ENCODE results near the gene SBF2. TPM values are rescaled to one million over a fixed set of nuclear protein-coding genes. Genes with fewer than 3 reads are reported as not detected.

Gene SBF2
- polyA plus RNA-seq, 1 donor from 2014 or later, result 53.4 TPM

DNA sequence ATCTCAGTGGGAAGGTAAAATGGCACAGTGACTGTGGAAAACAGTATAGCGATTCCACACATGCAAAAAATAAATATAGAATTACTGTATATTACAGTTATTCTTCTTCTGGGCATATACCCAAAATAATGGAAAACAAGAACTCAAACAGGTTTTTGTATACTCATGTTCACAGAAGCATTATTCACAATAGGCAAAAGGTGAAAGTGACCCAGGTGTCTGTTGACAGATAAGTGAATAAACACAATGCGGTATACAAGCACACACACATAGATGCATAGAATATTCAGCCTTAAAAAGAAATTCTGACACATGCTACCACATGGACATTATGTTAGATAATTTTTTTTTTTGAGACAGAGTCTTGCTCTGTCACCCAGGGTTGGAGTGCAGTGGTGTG, 397.1 kb downstream of the SBF2 start:
- TF ChIP-seq, protein P1, sequence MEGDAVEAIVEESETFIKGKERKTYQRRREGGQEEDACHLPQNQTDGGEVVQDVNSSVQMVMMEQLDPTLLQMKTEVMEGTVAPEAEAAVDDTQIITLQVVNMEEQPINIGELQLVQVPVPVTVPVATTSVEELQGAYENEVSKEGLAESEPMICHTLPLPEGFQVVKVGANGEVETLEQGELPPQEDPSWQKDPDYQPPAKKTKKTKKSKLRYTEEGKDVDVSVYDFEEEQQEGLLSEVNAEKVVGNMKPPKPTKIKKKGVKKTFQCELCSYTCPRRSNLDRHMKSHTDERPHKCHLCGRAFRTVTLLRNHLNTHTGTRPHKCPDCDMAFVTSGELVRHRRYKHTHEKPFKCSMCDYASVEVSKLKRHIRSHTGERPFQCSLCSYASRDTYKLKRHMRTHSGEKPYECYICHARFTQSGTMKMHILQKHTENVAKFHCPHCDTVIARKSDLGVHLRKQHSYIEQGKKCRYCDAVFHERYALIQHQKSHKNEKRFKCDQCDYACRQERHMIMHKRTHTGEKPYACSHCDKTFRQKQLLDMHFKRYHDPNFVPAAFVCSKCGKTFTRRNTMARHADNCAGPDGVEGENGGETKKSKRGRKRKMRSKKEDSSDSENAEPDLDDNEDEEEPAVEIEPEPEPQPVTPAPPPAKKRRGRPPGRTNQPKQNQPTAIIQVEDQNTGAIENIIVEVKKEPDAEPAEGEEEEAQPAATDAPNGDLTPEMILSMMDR (IDR thresholded peaks at IDR 0.05; ENCODE audit: poor library complexity, severe bottlenecking), result no peak
- TF ChIP-seq TAF1 (IDR thresholded peaks at IDR 0.05; ENCODE audit: low read depth) (no peak), EP300 (conservative IDR thresholded peaks at IDR 0.05; ENCODE audit: poor library complexity, severe bottlenecking) (no peak), RAD21 (conservative IDR thresholded peaks at IDR 0.05) (no peak)
- Histone ChIP-seq H3K4me3 (ENCODE audit: low read length) (no peak overlapping the region), H3K9me3 (ENCODE audit: low read length) (no peaks in the 10 kb centered on the region), H3F3A (ENCODE audit: insufficient read depth, low read length, poor library complexity, severe bottlenecking) (no peaks in the 10 kb centered on the region), H3K9me2 (ENCODE audit: insufficient read depth, low read length) (no peaks in the 10 kb centered on the region), H3K27me3 (ENCODE audit: insufficient read depth, low read depth, low read length) (no peaks in the 10 kb centered on the region), H3K4me2 (ENCODE audit: low read length) (no peak overlapping the region), H3K79me2 (replicated peaks; ENCODE audit: insufficient read depth, low read length) (no peaks in the 10 kb centered on the region), H3K27ac (ENCODE audit: low read length) (no peak overlapping the region), H2AFZ (ENCODE audit: low read depth, low read length) (no peak overlapping the region), H4K20me1 (ENCODE audit: insufficient read depth) (no peaks in the 10 kb centered on the region), H3K36me3 (ENCODE audit: insufficient read depth, low read length) (peaks cover 3% of the 10 kb centered on the region), H3K9ac (ENCODE audit: low read length) (no peak overlapping the region)

DNA sequence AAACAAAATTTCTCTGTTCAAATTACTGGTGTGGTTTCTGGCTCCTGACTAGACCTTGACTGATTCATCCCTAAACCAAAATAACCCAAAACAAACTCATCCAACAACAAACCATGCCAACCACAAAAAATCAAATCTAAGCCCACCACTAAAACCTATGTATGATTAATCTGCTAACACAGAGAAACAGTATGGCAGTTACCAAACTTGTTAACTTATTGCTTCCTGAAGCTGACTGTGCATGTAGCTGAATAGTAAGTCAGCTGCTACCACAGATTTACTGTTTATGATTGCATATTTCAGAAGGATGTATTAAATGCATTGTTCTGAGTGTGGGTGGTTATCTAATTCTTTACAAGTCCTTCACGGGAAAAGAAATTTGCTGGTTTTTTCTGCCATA, 399.0 kb downstream of the SBF2 start:
- no peak overlapping the region for H3K4me2 ChIP-seq (ENCODE audit: low read length)
- peaks cover 3% of the 10 kb centered on the region for H3K36me3 ChIP-seq (ENCODE audit: insufficient read depth, low read length)

DNA sequence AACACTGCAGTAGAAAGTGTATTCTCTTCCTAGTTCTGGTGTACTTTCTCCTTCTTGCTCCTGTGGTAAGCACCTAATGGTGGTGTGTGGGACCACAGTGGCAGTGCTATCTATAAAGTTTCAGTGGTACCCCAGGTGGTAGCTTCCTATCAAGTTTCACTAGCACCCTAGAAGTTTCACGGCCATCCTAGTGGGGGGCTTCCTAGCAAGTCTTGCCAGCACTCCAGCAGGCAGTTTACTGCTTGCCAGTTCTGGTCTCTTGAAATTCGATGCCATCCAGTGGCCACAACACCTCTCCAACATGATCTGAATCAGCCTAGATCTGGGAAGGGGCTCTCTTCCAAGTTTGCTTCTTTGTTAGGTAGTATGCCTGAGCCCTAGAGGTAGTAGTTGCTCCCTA, 400.5 kb downstream of the SBF2 start:
- Histone ChIP-seq H3K36me3 (ENCODE audit: insufficient read depth, low read length) (peaks cover 3% of the 10 kb centered on the region), H3K9me3 (ENCODE audit: low read length) (no peaks in the 10 kb centered on the region), H3K4me2 (ENCODE audit: low read length) (no peak overlapping the region), H3F3A (ENCODE audit: insufficient read depth, low read length, poor library complexity, severe bottlenecking) (no peaks in the 10 kb centered on the region), H3K4me3 (ENCODE audit: low read length) (no peak overlapping the region), H2AFZ (ENCODE audit: low read depth, low read length) (no peak overlapping the region), H3K79me2 (replicated peaks; ENCODE audit: insufficient read depth, low read length) (no peaks in the 10 kb centered on the region), H3K27me3 (ENCODE audit: insufficient read depth, low read depth, low read length) (no peaks in the 10 kb centered on the region), H3K27ac (ENCODE audit: low read length) (no peak overlapping the region), H3K9ac (ENCODE audit: low read length) (no peak overlapping the region), H3K9me2 (ENCODE audit: insufficient read depth, low read length) (no peaks in the 10 kb centered on the region), H4K20me1 (ENCODE audit: insufficient read depth) (no peaks in the 10 kb centered on the region)
- TF ChIP-seq, protein P2, sequence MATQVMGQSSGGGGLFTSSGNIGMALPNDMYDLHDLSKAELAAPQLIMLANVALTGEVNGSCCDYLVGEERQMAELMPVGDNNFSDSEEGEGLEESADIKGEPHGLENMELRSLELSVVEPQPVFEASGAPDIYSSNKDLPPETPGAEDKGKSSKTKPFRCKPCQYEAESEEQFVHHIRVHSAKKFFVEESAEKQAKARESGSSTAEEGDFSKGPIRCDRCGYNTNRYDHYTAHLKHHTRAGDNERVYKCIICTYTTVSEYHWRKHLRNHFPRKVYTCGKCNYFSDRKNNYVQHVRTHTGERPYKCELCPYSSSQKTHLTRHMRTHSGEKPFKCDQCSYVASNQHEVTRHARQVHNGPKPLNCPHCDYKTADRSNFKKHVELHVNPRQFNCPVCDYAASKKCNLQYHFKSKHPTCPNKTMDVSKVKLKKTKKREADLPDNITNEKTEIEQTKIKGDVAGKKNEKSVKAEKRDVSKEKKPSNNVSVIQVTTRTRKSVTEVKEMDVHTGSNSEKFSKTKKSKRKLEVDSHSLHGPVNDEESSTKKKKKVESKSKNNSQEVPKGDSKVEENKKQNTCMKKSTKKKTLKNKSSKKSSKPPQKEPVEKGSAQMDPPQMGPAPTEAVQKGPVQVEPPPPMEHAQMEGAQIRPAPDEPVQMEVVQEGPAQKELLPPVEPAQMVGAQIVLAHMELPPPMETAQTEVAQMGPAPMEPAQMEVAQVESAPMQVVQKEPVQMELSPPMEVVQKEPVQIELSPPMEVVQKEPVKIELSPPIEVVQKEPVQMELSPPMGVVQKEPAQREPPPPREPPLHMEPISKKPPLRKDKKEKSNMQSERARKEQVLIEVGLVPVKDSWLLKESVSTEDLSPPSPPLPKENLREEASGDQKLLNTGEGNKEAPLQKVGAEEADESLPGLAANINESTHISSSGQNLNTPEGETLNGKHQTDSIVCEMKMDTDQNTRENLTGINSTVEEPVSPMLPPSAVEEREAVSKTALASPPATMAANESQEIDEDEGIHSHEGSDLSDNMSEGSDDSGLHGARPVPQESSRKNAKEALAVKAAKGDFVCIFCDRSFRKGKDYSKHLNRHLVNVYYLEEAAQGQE (IDR thresholded peaks at IDR 0.05; ENCODE audit: borderline replicate concordance), result no peak
- TF ChIP-seq, protein P1 (IDR thresholded peaks at IDR 0.05; ENCODE audit: poor library complexity, severe bottlenecking), result no peak
- TF ChIP-seq SMC3 (conservative IDR thresholded peaks at IDR 0.05; ENCODE audit: poor library complexity) (no peak), EZH2 (IDR thresholded peaks at IDR 0.05; ENCODE audit: borderline replicate concordance, insufficient read depth, low read length, poor library complexity, severe bottlenecking) (no peak), RAD21 (conservative IDR thresholded peaks at IDR 0.05) (no peak), TAF1 (IDR thresholded peaks at IDR 0.05; ENCODE audit: low read depth) (no peak), MXI1 (conservative IDR thresholded peaks at IDR 0.05; ENCODE audit: poor library complexity, severe bottlenecking) (no peak), POLR2AphosphoS5 (IDR thresholded peaks at IDR 0.05) (no peak), EP300 (conservative IDR thresholded peaks at IDR 0.05; ENCODE audit: poor library complexity, severe bottlenecking) (no peak)

More for the DNA sequence above, 399.0 kb downstream of the SBF2 start:
- no peak overlapping the region for H3K4me3 ChIP-seq (ENCODE audit: low read length)
- no peak for TF ChIP-seq POLR2AphosphoS5 (IDR thresholded peaks at IDR 0.05)
- no peaks in the 10 kb centered on the region for H3K27me3 ChIP-seq (ENCODE audit: insufficient read depth, low read depth, low read length)
- no peaks in the 10 kb centered on the region for H3K79me2 ChIP-seq (replicated peaks; ENCODE audit: insufficient read depth, low read length)
- no peaks in the 10 kb centered on the region for H3K9me2 ChIP-seq (ENCODE audit: insufficient read depth, low read length)
- no peaks in the 10 kb centered on the region for H3F3A ChIP-seq (ENCODE audit: insufficient read depth, low read length, poor library complexity, severe bottlenecking)
- no peak overlapping the region for H2AFZ ChIP-seq (ENCODE audit: low read depth, low read length)
- H3K9me3 ChIP-seq (ENCODE audit: low read length), result no peaks in the 10 kb centered on the region
- H3K9ac ChIP-seq (ENCODE audit: low read length), result no peak overlapping the region
- H3K27ac ChIP-seq (ENCODE audit: low read length), result no peak overlapping the region
- H4K20me1 ChIP-seq (ENCODE audit: insufficient read depth), result no peaks in the 10 kb centered on the region
